Fibroblast of villous mesenchyme (primary cell): Measurements from ENCODE around the gene TMEM131L. TPM values are rescaled to one million over a fixed set of nuclear protein-coding genes. Genes with fewer than 3 reads are reported as not detected.

Experiments used
- DNase-seq: peaks from one replicate; pipeline ENCODE4 v3.0.0-alpha.2; 2010; ENCODE audit warnings: low read depth
- H3K4me3 ChIP-seq: 2 replicates; pipeline ENCODE4 v1.5.1; 2011; ENCODE audit warnings: low read depth, mild to moderate bottlenecking, low read length
- CTCF ChIP-seq: IDR thresholded peaks from 2 replicates; pipeline ENCODE4 v1.5.1; 2012; ENCODE audit warnings: low read depth, mild to moderate bottlenecking, low read length; ENCODE audit not compliant: insufficient read depth
- total RNA-seq: library from RNA; depleted of rRNA; stranded (reverse); fragments of >200 nt; gene quantifications from 2 replicates; pipeline ENCODE4 v1.2.3, GENCODE V29; 2012

The TMEM131L gene
- total RNA-seq, 1 donor: 4.7 TPM

- no peak overlapping the region for H3K4me3 ChIP-seq
- no peak for DNase-seq
- no peak for TF ChIP-seq CTCF
Measured at GRCh38 chr4:153519687-153520086, 53.5 kb downstream of the TMEM131L start.

- no peak overlapping the region for H3K4me3 ChIP-seq
- DNase-seq: no peak
- no peak for TF ChIP-seq CTCF
Measured at GRCh38 chr4:153520227-153520626, 54.1 kb downstream of the TMEM131L start.

GRCh38 chr4:153520801-153521329, 54.7 kb downstream of the TMEM131L start:
- no peak for DNase-seq
- no peak for TF ChIP-seq CTCF
- no peak overlapping the region for H3K4me3 ChIP-seq

- H3K4me3 ChIP-seq: no peak overlapping the region
- DNase-seq: no peak
Measured at GRCh38 chr4:153521478-153521877, 55.3 kb downstream of the TMEM131L start.

GRCh38 chr4:153521999-153522801, 56.0 kb downstream of the TMEM131L start:
- TF ChIP-seq CTCF: no peak
- no peak overlapping the region for H3K4me3 ChIP-seq
- DNase-seq: no peak

More at GRCh38 chr4:153521478-153521877, 55.3 kb downstream of the TMEM131L start:
- no peak for TF ChIP-seq CTCF

GRCh38 chr4:153522802-153523094, 56.6 kb downstream of the TMEM131L start:
- no peak for DNase-seq
- no peak overlapping the region for H3K4me3 ChIP-seq
- no peak for TF ChIP-seq CTCF
